HG02642 (cell line): ENCODE measurements around the gene KLHL20.
A peak's percentile ranks its signal among the peaks of the same experiment; 100 is the strongest.
"Not testable (repeated sequence)": the region's sequence is repeated elsewhere in the genome, so short reads cannot be mapped to it uniquely, and the experiment has no call there.

Experiments
- ATAC-seq: cut with Tn5 transposase; IDR thresholded peaks from one replicate; pipeline ENCODE4 v1.9.1; 2021; ENCODE audit warnings: mild to moderate bottlenecking; ENCODE audit not compliant: unreplicated experiment, poor library complexity

The KLHL20 gene

DNA sequence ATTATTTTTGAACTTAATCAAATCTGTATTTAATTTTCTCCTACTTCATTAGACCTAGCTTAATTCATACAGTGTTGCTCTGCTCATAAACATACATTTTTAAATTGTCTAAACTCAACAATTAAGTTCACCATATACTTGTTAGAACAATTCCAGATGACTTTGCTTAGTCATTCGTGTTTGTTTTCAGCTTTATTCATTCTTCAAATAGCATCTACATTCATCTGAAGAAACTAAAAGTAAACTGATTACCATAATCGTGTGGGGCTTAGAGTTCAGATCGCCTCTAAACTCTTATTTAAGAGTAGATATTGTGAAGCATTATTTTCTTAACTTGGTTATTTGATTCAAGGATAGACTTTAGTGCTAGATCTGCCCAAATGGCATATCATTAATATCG lies 34.4 kb downstream of the KLHL20 start:
- no peak for ATAC-seq

DNA sequence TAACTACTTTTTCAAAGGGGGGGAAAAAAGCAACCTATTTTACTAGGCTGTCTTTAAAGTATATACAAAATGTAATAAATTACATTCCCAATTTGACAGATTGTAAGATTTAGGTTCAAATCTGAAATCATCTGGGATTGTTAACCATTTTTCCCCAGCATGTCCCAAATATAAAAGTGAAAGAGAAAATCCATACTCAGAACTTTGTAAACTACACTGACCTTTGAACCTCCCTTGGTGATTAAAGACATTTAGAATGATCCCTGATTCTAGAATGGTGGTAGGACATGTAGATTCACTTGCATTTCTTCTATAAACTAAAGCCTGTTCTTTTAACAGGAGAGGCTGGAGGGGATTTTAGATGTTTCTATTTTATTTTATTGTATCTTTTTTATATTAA lies 39.0 kb downstream of the KLHL20 start:
- no peak for ATAC-seq

DNA sequence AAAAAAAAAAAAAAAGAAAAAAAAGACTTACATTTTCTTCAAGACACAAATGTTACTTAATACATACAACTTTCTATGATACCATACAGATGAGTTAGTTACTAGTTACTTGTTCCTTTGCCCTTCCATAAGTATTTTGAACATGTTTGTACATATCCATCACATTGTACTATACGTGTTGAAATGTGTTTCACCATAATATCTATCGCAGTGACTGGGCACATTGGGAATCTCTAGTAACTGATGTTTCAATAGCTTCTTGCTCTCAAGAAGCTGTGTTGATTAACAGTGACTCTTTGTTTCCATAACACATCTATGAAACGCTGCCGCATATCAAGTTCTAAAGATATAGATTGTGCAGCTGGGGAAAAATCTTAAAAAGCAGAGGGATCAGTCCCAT lies 42.9 kb downstream of the KLHL20 start:
- no peak for ATAC-seq

DNA sequence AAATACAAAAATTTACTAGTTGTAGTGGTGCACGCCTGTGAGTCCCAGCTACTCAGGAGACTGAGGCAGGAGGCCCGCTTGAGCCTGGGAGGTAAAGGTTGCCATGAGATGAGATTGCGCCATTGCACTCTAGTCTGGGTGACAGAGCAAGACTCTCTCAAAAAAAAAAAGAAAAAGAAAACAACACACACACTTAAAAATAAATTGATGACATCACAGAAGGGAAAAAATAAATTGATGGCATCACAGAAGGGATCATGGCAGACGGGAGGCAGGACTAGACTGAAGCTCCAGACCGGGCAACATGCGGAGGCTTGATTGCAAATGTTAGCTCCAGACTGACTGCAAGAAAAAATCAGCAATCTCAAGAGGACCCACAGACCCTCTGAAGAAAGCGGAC lies 43.3 kb downstream of the KLHL20 start:
- no peak for ATAC-seq

DNA sequence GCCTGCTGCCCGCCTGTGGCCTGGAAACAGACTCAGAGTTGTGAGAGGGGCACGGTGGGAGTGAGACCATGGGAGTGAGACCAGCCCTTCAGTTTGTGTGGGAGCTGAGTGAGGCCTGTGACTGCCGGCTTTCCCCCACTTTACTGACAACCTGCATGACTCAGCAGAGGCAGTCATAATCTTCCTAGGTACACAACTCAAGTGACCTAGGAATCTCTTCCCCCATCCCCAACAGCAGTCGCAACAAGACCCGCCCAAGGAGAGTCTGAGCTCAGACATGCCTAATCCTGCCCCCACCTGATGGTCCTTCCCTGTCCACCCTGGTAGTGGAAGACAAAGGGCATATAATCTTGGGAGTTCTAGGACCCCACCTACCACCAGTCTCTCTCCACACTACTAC lies 44.2 kb downstream of the KLHL20 start:
- ATAC-seq = no peak

DNA sequence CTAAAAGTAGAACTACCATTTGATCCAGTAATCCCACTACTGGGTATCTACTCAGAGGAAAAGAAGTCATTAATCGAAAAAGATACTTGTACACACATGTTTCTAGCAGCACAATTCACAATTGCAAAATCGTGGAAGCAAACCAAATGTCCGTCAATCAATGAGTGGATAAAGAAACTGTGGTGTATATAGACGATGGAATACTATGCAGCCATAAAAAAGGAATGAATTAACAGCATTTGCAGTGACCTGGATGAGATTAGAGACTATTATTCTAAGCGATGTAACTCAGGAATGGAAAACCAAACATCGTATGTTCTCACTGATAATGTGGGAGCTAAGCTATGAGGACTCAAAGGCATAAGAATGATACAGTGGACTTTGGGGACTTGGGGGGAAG lies 49.5 kb downstream of the KLHL20 start:
- ATAC-seq = not testable (repeated sequence)

DNA sequence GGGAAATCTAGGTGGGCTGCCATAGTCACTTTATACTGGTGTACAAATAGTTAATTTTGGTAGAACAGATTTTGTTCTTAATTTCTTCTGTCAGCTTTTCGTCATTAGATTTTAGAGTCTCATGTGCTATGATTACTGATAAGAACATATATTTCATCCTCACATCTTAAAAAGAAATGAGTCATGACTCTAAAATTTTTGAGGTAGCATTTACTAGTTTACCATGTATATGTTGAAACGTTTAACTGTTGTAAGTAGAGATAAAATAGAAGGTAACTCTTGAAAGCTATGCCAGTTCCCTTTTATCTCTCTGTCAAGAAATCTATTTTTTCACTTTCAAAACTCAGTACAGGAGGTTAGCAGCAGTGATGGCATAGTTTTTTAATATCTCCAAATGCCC lies 53.4 kb downstream of the KLHL20 start:
- no peak for ATAC-seq

DNA sequence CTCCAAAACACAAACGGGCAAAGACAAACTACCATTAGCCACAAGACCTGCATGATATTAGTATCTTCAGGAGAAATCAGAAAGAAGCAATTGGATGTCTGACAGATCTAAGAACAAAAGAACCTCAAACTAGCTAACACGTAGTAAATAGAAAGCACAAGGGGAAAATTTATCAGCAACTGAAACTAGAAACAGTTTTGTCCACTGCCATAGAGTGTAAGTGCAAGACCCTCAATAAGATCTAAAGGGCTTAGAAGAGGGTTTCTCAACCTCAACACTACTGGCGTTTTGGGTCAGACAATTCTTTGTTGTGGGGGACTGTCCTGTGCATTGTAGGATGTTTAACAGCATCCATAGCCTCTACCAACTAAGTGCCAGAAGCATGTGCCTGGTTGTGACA lies 54.0 kb downstream of the KLHL20 start:
- no peak for ATAC-seq

DNA sequence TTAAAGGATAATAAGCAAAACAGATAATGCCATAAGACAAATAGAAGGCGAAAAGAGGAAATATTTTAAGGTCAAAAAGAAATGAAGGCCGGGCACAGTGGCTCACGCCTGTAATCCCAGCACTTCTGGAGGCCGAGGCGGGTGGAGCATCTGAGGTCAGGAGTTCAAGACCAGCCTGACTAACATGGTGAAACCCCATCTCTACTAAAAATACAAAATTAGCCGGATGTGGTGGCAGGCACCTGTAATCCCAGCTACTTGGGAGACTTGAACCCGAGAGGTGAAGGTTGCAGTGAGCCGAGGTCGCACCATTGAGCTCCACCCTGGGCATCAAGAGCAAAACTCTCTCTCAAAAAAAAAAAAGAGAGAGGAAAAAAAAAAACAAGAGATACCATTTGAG lies 55.5 kb downstream of the KLHL20 start:
- not testable (repeated sequence) for ATAC-seq

DNA sequence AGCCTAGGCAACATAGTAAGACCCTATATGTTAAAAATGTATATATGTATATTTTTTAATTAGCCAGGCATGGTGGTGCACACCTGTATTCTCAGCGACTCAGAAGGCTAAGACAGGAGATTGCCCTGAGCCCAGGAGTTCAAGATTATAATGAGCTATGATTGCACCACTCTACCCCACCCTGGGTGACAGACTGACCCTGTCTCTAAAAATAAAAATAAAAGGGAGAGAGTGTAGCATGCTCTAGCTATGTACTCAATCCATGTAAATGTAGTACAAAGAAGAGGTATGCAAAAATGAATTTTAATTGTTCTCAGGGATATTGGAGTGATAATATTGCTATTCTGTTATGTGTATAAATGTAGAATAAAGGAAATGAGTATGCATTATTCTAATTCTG lies 56.8 kb downstream of the KLHL20 start:
- ATAC-seq = no peak

DNA sequence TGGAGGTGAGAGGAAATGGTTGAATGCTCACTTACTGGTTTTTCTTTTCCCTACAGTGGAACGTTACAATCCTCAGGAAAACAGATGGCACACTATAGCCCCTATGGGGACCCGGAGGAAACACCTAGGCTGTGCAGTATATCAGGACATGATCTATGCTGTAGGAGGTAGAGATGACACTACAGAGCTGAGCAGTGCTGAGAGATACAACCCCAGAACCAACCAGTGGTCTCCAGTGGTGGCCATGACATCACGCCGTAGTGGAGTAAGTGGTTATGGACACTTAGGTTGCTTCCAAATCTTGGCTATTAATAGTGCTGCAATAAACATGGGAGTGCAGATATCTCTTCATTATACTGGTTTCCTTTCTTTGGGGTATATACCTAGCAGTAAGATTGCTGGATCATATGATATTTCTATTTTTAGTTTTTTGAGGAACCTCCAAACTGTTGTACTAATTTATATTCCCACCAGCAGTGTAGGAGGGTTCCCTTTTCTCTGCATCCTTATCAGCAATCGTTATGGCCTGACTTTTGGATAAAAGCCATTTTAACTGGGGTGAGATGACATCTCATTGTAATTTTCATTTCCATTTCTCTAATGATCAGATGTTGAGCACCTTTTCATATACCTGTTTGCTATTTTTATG lies 60.9 kb downstream of the KLHL20 start:
- ATAC-seq = no peak

DNA sequence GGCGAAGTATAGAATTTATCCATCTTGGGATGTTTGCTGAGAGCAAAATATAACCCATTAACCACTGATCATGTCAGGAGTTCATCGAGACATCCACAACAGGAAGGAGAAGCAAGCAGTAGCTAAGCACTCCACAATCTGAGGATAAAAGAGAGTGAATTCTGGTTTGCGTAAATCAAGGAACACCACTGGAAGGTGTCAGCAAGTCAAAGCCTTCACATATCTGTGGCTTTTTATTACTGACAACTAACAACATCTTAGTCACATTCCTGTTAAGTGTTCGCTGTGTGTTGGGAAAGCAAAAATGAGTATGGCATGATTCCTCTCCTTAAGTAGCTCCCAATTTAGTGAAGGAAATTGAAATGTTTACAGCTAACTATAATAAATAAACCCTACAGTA lies 65.2 kb downstream of the KLHL20 start:
- no peak for ATAC-seq

DNA sequence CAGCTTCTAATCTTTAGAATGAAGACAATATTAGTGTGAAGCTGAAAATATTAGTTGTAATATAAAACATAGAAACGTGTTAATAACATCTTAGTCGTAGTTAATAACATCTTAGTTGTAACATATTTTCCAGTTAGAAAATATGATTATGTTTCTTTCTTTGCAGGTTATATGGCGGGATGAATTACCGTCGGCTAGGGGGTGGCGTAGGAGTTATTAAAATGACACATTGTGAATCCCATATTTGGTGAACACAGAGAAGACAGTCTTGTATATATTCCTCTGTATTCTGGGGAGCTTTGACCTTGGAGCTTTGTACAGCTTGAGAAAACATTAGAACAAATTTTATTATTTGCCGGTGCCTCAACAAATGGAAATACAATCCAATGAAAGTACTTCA lies 70.2 kb downstream of the KLHL20 start:
- no peak for ATAC-seq

DNA sequence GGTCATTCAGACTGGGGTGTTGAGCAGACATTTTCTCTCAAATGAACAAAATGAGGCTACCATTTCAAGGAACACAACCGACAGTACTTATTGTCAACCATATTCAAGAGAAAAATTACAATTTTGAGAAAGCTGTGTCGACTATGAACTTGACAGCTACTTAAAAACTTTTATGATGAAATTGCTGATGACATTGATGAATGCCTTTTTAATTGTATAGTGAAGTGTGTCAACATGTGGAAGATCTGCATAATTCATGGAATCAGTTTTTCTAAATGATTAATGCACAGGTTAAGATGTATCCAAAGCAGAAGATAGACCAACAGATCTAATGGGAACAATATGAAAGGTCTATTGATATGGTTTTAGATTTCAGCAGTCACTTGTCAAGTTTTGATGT lies 75.1 kb downstream of the KLHL20 start:
- no peak for ATAC-seq

DNA sequence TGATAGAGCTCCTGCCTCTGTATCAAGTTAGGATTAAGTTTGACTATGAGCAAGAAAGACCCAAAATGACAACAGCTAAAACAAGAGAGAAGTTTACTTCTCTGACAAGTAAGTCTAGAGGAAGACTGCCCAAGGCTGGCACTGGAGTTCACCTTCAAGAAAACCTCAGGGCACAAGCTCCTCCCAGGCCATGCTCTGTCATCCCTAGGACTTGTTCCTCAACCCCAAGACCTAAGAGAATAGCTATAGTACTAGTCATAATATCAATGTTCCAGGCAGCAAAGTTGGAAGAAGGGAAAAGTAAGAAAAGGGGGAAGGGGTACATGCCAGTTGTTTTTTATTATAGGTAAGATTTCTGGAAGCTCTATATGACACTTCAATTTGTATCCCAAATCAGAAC lies 83.3 kb downstream of the KLHL20 start:
- no peak for ATAC-seq

DNA sequence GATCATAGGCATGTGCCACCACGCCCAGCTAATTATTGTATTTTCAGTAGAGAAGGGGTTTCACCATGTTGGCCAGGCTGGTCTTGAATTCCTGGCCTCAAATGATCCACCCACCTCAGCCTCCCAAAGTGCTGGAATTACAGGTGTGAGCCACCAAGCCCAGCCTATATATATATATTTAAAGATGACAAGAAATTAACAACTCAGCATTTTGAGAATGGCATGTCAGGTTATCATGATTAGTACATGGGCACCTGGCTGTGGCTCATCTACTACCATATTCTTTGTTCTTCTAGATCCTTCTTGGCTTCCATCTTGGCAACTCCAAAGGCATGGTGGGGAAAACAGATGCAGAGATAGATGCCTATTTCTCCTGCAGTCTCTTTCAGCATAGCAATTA lies 85.2 kb downstream of the KLHL20 start:
- ATAC-seq = not testable (repeated sequence)

DNA sequence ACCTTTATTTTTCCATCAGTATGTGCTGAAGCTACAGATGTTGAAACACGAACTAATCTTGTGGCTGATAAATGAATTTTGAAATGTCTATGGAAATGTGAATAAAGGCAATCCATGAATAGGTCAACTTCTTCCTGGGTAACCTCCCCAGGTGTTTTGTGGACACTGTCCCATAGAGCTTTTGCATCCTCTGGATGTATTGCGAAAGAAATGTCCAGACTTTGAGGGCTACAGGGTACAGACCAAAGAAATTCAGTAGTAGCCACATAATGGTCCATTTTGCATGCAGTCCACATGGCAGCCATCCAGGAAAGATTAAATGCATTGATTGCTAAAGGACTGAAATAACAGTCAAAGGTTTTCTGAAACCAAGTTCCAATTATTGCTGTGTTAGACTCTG lies 88.2 kb downstream of the KLHL20 start:
- ATAC-seq = no peak

DNA sequence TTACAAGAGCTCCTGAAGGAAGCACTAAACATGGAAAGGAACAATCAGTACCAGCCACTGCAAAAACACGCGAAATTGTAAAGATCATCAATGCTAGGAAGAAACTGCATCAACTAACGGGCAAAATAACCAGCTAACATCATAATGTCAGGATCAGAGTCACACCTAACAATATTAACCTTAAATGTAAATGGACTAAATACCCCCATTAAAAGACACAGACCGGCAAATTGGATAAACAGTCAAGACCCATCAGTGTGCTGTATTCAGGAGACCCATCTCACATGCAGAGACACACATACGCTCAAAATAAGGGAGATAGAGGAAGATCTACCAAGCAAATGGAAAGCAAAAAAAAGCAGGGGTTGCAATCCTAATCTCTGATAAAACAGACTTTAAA lies 98.9 kb downstream of the KLHL20 start:
- ATAC-seq = not testable (repeated sequence)

DNA sequence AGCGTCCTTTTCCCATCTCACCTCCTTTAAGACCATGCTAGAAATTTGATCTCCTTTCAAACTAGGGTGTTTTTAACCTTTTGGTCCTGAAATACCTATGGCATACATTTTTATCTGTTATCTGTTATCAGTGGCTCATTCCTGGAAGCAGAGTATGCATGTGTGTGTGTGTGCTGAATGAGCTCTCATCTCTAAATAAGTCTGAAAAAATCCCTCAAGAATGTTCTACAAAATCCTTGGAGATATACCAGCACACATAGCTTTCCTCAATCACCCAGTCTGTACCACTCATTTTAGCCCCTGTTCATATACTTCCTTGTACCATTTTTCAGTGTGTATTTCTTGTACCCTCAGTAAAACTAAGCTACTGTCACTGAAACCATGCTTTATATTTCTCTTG lies 103.7 kb downstream of the KLHL20 start:
- no peak for ATAC-seq

DNA sequence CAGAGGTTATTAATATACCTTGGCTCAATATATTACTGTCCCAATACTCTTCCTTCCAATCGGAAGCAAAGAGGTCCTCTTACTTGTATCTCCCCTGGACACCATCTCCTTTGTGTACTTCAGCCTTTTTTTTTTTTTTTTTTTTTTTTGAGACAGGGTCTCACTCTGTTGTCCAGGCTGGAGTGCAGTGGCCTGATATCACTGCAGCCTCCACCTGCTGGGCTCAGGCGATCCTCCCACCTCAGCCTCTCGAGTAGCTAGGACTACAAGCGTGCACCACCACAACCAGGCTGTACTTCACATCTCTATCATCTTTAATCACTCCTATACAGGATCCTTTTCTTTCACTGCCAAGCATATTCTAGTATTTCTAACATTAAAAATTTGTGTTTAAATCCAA lies 106.9 kb downstream of the KLHL20 start:
- ATAC-seq = no peak

DNA sequence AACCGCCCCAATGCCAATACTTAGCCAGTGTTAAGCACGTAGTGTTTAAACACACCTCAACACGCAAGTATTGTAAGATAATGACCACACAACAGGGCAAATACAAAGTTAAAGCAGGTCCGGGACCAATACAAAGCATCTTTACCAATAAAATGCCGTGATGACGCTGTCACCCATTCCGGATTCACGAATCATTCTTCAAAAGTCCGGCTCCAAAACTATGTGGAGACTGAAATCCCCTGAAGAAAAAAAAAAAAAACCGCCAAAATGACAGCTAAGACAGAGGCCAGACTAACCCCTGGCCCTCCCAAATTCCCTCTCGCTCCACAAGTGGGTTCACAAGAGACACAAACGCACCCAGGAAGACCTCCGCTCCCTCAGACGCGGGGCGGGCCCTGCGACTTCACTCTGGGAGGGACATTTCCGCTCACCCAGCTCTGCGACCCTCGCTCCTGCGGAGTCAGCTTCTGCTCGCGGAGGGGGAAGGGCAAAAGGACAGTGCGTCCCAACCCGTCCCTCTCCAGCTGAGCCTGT lies 109.1 kb downstream of the KLHL20 start:
- ATAC-seq = peak; percentile 53

DNA sequence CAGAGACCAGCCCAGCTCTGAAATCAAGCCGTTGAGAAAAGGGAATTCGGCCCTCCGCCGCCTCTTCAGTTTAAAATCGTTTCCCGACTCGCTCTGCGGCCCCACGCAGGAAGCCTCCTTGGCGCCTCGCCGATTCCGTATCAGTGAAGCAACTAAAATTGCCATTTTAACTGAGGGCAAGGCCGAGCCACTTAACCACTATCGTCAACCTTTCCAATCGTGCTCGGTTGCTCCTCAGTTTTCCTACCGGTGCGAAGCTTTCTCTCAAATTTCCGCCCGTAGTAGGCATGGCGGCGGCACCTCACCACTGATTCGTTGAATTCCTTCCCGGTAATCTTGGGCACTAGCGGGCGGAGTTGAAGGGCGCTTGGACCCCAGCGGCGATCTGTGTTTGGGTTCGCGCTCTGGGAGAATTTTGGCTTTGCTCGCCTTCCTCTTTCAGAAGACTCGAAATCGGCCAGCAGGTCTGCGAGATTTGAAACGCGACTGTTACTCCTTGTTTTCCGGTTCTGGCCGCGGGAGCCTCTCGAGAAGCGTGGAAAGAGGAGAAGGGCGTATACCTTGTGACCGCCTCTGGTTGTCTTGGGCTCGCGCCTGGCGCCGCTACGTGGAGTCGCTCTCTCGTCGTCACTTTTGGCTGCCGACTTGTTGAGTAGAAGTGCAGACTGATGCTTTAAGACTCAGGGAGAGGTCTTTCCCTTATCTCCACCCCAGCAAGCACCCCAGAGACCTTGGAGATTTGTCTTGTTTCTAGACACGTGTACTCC lies 109.7 kb downstream of the KLHL20 start, which contains the start of the genes CENPL and DARS2:
Gene CENPL (minus strand): TSS at position 569 of the 767 bp plus-strand sequence. CDS start 13,584 bp downstream, outside the sequence.
Gene DARS2 (plus strand): TSS at position 359 of the 767 bp plus-strand sequence. CDS start 557 bp downstream, outside the sequence.
- ATAC-seq = peak; percentile 83
